Gastrocnemius medialis (tissue), 4 donors: ENCODE data around the gene ITGA8. TPM values are rescaled to one million over a fixed set of nuclear protein-coding genes. Genes with fewer than 3 reads are reported as not detected.

Experiments
- ATAC-seq, 2 donors: fragments of 150-250 bp; one replicate each; pipeline ENCODE4 v1.9.1; 2016
- DNase-seq, 2 donors: peaks; one replicate each; pipeline ENCODE4 v3.0.0-alpha.2; 2019
- H3K27ac ChIP-seq, 4 donors: fragments of 200-600 bp; sonication (generic); 1 replicate in 1 of 4; 2 replicates in 3 of 4; pipeline ENCODE4 v1.5.1; 2016 to 2018; ENCODE audit warnings: mild to moderate bottlenecking in 2 of 4, moderate library complexity in 1 of 4
- H3K27me3 ChIP-seq, 3 donors: fragments of 200-600 bp; sonication (generic) in 2 of 3; 1 replicate in 1 of 3; 2 replicates in 2 of 3; pipeline versions ENCODE4 v1.5.1 to v1.6.0; 2016 to 2019; ENCODE audit warnings: mild to moderate bottlenecking in 1 of 3, moderate library complexity in 1 of 3
- H3K36me3 ChIP-seq, 2 donors: fragments of 200-600 bp; sonication (generic) in 1 of 2; one replicate each; pipeline ENCODE4 v1.5.1; 2017 to 2018
- H3K4me1 ChIP-seq, 2 donors: fragments of 200-600 bp; sonication (generic) in 1 of 2; one replicate each; pipeline ENCODE4 v1.5.1; 2016 to 2017; ENCODE audit warnings: mild to moderate bottlenecking in 2 of 2
- H3K4me3 ChIP-seq, 4 donors: fragments of 200-600 bp; sonication (generic) in 3 of 4; 1 replicate in 1 of 4; 2 replicates in 3 of 4; pipeline ENCODE4 v1.5.1; 2016 to 2019; ENCODE audit warnings: mild to moderate bottlenecking in 2 of 4
- H3K9me3 ChIP-seq, 3 donors: fragments of 200-600 bp; sonication (generic) in 2 of 3; 1 replicate in 1 of 3; 2 replicates in 2 of 3; pipeline ENCODE4 v1.5.1; 2016 to 2019
- POLR2A ChIP-seq, 2 donors: fragments of 450-650 bp; IDR thresholded peaks; one replicate each; pipeline ENCODE4 v1.6.1; 2017; ENCODE audit warnings: antibody characterized with exemption in 2 of 2, mild to moderate bottlenecking in 2 of 2, moderate library complexity in 2 of 2
- in situ Hi-C, 4 donors: fragments of 200-750 bp; cut with MboI; loops; one replicate each; pipeline versions ENCODE4 v1.15.0 to v1.8.0; 2017; ENCODE audit warnings: low sequenced_read_pairs in 4 of 4
- intact Hi-C: fragments of 100-400 bp; cut with DNase I; formaldehyde crosslinking; loops from one replicate; pipeline ENCODE4 v1.15.1; 2023; ENCODE audit warnings: low total_unique reads
- total RNA-seq, 4 donors: library from RNA; depleted of rRNA; stranded (reverse); fragments of >200 nt; gene quantifications; one replicate each; pipeline versions ENCODE4 v1.1.0 to v1.2.3, GENCODE V29; 2016
- TF ChIP-seq, protein P1 (sequence below), 5 experiments: fragments of 450-650 bp in 3 of 5; fragments of 200-600 bp in 2 of 5; sonication (generic) in 2 of 5; IDR thresholded peaks in 4 of 5; conservative IDR thresholded peaks in 1 of 5; 1 replicate in 4 of 5; 2 replicates in 1 of 5; pipeline ENCODE4 v1.5.1; 2016 to 2019; ENCODE audit warnings: antibody characterized with exemption in 5 of 5, mild to moderate bottlenecking in 3 of 5, moderate library complexity in 3 of 5

Gene ITGA8
- total RNA-seq, 4 donors from 2014 or later, result 1.6 to 17.4 (median 10.3) TPM

DNA sequence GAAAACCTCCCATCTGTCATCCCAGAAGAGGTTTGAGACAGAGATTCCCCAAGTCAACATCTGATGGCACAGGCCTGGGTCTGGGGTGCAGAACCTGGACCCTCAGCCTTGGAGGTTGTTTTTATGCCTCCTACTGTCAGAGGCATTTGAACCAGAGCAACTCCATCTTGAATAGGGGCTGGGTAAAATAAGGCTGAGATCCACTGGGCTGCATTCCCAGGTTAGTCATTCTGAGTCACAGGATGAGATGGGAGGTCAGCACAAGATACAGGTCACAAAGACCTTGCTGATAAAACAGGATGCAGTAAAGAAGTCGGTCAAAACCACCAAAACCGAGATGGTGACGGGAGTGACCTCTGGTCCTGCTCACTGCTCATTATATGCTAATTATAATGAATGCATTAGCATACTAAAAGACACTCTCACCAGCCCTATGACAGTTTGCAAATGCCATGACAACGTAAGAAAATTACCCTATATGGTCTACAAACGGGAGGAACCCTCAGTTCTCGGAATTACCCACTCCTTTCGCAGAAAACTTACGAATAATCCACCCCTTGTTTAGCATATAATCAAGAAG is 92.0 kb downstream of the ITGA8 start:
- Histone ChIP-seq H3K4me3 (no peak overlapping the region), H3K27ac (no peak overlapping the region), H3K36me3 (no peaks in the 10 kb centered on the region), H3K9me3 (no peaks in the 10 kb centered on the region), H3K27me3 (no peaks in the 10 kb centered on the region), H3K4me1 (peaks cover 0 to 3% of the 10 kb centered on the region in 2 donors)
- intact Hi-C loops (no loop called here), in situ Hi-C loops (no loop called here)
- TF ChIP-seq POLR2A (IDR thresholded peaks at IDR 0.05), result no peak
- ATAC-seq (no peak), DNase-seq (no peak)

DNA sequence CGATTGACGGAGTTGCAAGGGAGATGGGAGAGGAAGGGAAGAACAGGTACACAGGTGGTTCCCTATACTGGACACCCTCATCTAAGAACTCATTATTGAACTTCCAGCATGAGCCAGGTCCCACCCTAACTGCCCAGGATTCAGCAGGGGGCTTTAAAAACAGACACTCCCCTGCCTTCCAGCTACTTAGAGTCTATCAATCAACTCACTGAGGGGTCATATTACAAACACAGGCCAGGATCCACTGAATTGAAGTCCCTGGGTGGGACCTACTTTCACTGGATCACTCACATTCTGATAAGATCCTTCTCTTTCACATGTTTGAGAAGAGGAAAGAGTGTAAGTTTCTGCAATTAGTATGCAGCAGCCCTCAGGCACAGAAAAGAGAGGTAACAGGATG is 92.8 kb downstream of the ITGA8 start:
- Histone ChIP-seq H3K36me3 (no peaks in the 10 kb centered on the region), H3K9me3 (no peaks in the 10 kb centered on the region), H3K27me3 (no peaks in the 10 kb centered on the region), H3K4me3 (no peak overlapping the region), H3K27ac (no peak overlapping the region), H3K4me1 (peaks cover 0 to 3% of the 10 kb centered on the region in 2 donors)
- DNase-seq (no peak), ATAC-seq (no peak)
- intact Hi-C loops, result no loop called here
- in situ Hi-C loops, result no loop called here
- no peak for TF ChIP-seq POLR2A (IDR thresholded peaks at IDR 0.05)
- TF ChIP-seq, protein P1, sequence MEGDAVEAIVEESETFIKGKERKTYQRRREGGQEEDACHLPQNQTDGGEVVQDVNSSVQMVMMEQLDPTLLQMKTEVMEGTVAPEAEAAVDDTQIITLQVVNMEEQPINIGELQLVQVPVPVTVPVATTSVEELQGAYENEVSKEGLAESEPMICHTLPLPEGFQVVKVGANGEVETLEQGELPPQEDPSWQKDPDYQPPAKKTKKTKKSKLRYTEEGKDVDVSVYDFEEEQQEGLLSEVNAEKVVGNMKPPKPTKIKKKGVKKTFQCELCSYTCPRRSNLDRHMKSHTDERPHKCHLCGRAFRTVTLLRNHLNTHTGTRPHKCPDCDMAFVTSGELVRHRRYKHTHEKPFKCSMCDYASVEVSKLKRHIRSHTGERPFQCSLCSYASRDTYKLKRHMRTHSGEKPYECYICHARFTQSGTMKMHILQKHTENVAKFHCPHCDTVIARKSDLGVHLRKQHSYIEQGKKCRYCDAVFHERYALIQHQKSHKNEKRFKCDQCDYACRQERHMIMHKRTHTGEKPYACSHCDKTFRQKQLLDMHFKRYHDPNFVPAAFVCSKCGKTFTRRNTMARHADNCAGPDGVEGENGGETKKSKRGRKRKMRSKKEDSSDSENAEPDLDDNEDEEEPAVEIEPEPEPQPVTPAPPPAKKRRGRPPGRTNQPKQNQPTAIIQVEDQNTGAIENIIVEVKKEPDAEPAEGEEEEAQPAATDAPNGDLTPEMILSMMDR (IDR thresholded peaks at IDR 0.05 in 4 of 5, conservative IDR thresholded peaks at IDR 0.05 in 1 of 5), result no peak

DNA sequence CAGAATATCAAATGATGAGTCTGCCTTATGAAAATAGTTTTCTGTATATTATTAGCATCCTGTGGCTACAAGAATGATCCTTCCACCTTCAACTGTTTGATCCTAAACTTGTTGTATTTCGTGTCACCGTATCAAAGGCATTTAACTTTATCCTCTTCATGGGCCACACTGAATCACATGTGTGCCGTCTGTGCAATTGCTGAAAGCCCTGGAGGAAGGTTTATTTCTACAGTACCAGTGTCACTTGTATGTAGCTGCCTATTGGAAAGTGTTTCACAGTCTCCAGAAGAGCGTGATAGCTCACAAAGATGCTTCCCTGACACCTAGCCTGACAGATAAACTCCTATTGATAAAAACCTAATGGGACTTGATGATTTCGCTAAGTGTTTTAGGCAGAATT is 94.5 kb downstream of the ITGA8 start:
- H3K27ac ChIP-seq, result no peak overlapping the region
- no peak overlapping the region for H3K4me3 ChIP-seq
- peaks cover 0 to 3% of the 10 kb centered on the region in 2 donors for H3K4me1 ChIP-seq
- H3K9me3 ChIP-seq, result no peaks in the 10 kb centered on the region
- TF ChIP-seq, protein P1 (IDR thresholded peaks at IDR 0.05 in 4 of 5, conservative IDR thresholded peaks at IDR 0.05 in 1 of 5), result no peak
- TF ChIP-seq POLR2A (IDR thresholded peaks at IDR 0.05), result no peak
- no peak for ATAC-seq
- in situ Hi-C loops (no loop called here), intact Hi-C loops (no loop called here)
- H3K27me3 ChIP-seq, result no peaks in the 10 kb centered on the region
- no peaks in the 10 kb centered on the region for H3K36me3 ChIP-seq
- no peak for DNase-seq

DNA sequence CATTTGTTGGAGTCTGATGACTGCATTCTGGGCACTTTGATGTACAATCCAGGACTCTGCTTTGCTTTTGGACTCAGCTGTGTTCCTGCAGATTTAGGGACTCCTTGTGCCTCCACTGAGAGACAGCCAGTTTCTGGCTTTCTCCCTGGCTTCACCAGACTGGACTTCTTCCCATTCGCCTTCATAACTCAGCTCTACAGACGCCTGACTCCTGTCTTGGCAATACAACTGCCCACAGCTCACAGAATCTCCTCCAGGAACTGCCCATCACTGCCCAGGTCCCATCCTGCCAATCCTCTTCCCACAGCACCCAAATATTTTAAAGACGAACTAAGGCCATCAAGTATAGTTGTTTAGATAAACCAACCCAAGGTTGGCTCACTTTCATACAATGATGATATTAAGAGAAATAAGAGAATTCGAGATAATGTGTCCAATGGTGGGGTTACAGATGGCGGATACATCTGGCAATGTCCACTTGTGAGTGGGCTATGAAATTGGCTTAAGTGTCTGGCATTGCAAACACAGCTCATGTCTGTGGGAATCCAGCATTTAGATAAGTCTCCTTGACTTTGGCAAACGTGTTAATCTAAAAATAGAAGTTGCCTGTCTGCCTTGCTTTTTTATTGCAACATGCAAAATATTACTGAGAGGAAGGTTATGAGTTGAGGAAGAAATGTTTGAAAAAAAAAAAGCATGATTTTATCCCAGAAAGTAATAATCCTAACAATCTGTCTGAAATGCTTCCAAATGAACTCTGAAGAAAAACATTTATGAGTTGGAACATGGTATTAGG is 95.1 kb downstream of the ITGA8 start:
- no peak overlapping the region for H3K27ac ChIP-seq
- ATAC-seq, result no peak

More for the DNA sequence above, 95.1 kb downstream of the ITGA8 start:
- DNase-seq, result no peak
- H3K4me3 ChIP-seq, result no peak overlapping the region
- in situ Hi-C loops (no loop called here), intact Hi-C loops (no loop called here)
- no peaks in the 10 kb centered on the region for H3K9me3 ChIP-seq
- H3K36me3 ChIP-seq, result no peaks in the 10 kb centered on the region
- no peaks in the 10 kb centered on the region for H3K27me3 ChIP-seq
- peaks cover 0 to 3% of the 10 kb centered on the region in 2 donors for H3K4me1 ChIP-seq
- TF ChIP-seq, protein P1 (IDR thresholded peaks at IDR 0.05 in 4 of 5, conservative IDR thresholded peaks at IDR 0.05 in 1 of 5), result no peak
- no peak for TF ChIP-seq POLR2A (IDR thresholded peaks at IDR 0.05)
